GM10266 (cell line): ENCODE measurements around the gene SPTA1.
"Not testable (repeated sequence)": the region's sequence is repeated elsewhere in the genome, so short reads cannot be mapped to it uniquely, and the experiment has no call there.

Source experiments
- DNase-seq: peaks from one replicate; pipeline ENCODE4 v3.0.0; 2012; ENCODE audit errors: extremely low spot score
- TF ChIP-seq, protein P1 (sequence below): IDR thresholded peaks from 2 replicates; pipeline ENCODE4 v1.5.1; 2012; ENCODE audit warnings: mild to moderate bottlenecking, low read depth; ENCODE audit not compliant: control insufficient read depth, insufficient read depth; ENCODE audit errors: missing control alignments

SPTA1 gene

GRCh38 chr1:158706096-158706495 lies 19.6 kb upstream of the SPTA1 start:
- no peak for DNase-seq
- TF ChIP-seq, protein P1, sequence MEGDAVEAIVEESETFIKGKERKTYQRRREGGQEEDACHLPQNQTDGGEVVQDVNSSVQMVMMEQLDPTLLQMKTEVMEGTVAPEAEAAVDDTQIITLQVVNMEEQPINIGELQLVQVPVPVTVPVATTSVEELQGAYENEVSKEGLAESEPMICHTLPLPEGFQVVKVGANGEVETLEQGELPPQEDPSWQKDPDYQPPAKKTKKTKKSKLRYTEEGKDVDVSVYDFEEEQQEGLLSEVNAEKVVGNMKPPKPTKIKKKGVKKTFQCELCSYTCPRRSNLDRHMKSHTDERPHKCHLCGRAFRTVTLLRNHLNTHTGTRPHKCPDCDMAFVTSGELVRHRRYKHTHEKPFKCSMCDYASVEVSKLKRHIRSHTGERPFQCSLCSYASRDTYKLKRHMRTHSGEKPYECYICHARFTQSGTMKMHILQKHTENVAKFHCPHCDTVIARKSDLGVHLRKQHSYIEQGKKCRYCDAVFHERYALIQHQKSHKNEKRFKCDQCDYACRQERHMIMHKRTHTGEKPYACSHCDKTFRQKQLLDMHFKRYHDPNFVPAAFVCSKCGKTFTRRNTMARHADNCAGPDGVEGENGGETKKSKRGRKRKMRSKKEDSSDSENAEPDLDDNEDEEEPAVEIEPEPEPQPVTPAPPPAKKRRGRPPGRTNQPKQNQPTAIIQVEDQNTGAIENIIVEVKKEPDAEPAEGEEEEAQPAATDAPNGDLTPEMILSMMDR = no peak

GRCh38 chr1:158700552-158700951 lies 14.0 kb upstream of the SPTA1 start, which contains the start of gene OR6K2:
OR6K2 (minus strand) TSS chr1:158700652; CDS start chr1:158700652, 0 bp downstream.
- no peak for DNase-seq
- TF ChIP-seq, protein P1 = no peak

- DNase-seq = no peak
- TF ChIP-seq, protein P1 = no peak
These were observed 8.1 kb upstream of the SPTA1 start for GRCh38 chr1:158694596-158694995.

- TF ChIP-seq, protein P1 = no peak
- DNase-seq = no peak
These were observed 5.8 kb upstream of the SPTA1 start for GRCh38 chr1:158692356-158692755.

DNA sequence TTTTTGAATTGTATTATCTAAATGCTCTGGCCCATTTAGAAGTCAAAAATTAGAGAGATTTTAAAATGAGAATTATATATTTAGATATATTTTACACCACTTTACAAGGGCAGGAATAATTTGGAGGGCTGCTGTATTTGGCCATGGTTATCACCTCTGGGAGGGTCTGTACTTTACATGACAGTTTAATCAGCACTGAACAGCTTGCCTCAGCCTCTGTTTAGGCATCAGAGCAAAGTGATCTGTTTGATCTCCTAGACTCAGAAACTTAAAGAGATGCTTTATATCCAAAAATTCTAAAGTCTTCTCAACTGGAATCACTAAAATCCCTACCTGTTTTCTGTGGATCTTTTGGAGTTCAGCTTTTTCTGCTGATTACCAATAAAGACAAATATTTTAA lies 5.4 kb upstream of the SPTA1 start:
- TF ChIP-seq, protein P1 = no peak
- DNase-seq = no peak

GRCh38 chr1:158691149-158691548 lies 4.6 kb upstream of the SPTA1 start:
- not testable (repeated sequence) for DNase-seq

GRCh38 chr1:158689875-158690274 lies 3.4 kb upstream of the SPTA1 start:
- TF ChIP-seq, protein P1 = no peak
- no peak for DNase-seq

GRCh38 chr1:158689110-158689509 lies 2.6 kb upstream of the SPTA1 start:
- no peak for DNase-seq
- TF ChIP-seq, protein P1 = no peak

DNA sequence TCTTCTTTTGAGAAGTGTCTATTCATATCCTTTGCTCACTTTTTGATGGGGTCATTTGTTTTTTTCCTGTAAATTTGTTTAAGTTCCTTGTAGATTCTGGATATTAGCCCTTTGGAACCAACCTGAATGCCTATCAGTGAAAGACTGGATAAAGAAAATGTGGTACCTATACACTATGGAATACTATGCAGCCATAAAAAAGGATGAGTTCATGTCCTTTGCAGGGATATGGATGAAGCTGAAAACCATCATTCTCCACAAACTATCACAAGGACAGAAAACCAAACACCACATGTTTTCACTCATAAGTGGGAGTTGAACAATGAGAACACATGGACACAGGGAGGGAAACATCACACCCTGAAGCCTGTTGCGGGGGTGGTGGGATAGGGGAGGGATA lies 1.8 kb upstream of the SPTA1 start:
- DNase-seq = not testable (repeated sequence)
